Heart left ventricle (tissue), 16 donors: Measurements from ENCODE around the gene GCDH. TPM values are rescaled to one million over a fixed set of nuclear protein-coding genes. Genes with fewer than 3 reads are reported as not detected.

Experiments used
- ATAC-seq, 4 donors: fragments of 200-7000 bp; cut with Tn5 transposase; one replicate each; pipeline ENCODE4 v1.9.1; 2020 to 2022; ENCODE audit warnings: moderate library complexity in 4 of 4, mild to moderate bottlenecking in 3 of 4, moderate number of reproducible peaks in 1 of 4
- DNase-seq, 5 donors: peaks; one replicate each; pipeline ENCODE4 v3.0.0-alpha.2; 2020
- H3K27ac ChIP-seq, 12 donors: fragments of 200-600 bp; sonication (generic) in 4 of 12; one replicate each; pipeline versions ENCODE4 v1.5.0 to v1.8.0; 2016 to 2022; ENCODE audit warnings: mild to moderate bottlenecking in 2 of 12
- H3K27me3 ChIP-seq, 9 donors: fragments of 200-600 bp; sonication (generic) in 2 of 9; one replicate each; pipeline versions ENCODE4 v1.5.1 to v1.8.0; 2016 to 2022; ENCODE audit warnings: mild to moderate bottlenecking in 3 of 9
- H3K36me3 ChIP-seq, 9 donors: fragments of 200-600 bp; sonication (generic) in 2 of 9; one replicate each; pipeline versions ENCODE4 v1.5.0 to v1.8.0; 2018 to 2022; ENCODE audit warnings: mild to moderate bottlenecking in 2 of 9
- H3K4me1 ChIP-seq, 12 donors: fragments of 200-600 bp; sonication (generic) in 4 of 12; one replicate each; pipeline versions ENCODE4 v1.5.0 to v1.8.0; 2016 to 2022; ENCODE audit warnings: mild to moderate bottlenecking in 3 of 12
- H3K4me3 ChIP-seq, 12 donors: fragments of 200-600 bp; sonication (generic) in 4 of 12; one replicate each; pipeline versions ENCODE4 v1.5.0 to v1.8.0; 2017 to 2022; ENCODE audit warnings: mild to moderate bottlenecking in 9 of 12, moderate library complexity in 4 of 12
- H3K9me3 ChIP-seq, 12 donors: fragments of 200-600 bp; sonication (generic) in 4 of 12; one replicate each; pipeline versions ENCODE4 v1.5.0 to v1.8.0; 2016 to 2022; ENCODE audit warnings: mild to moderate bottlenecking in 1 of 12
- POLR2A ChIP-seq, 2 donors: fragments of 450-650 bp; IDR thresholded peaks; one replicate each; pipeline ENCODE4 v1.6.1; 2017; ENCODE audit warnings: antibody characterized with exemption in 2 of 2, mild to moderate bottlenecking in 2 of 2, moderate library complexity in 2 of 2
- WGBS, 4 donors: extraction: QIAGEN DNeasy Blood & Tissue Kit in 2 of 4; methylation state at CpG; one replicate each; pipeline versions ENCODE4 v1.1.5 to v1.1.7; 2013 to 2018; 5-methylcytosine and 5-hydroxymethylcytosine counted together
- intact Hi-C, 10 donors: fragments of 100-400 bp; cut with DNase I; formaldehyde crosslinking; loops; one replicate each; pipeline versions ENCODE4 v1.11.1 to v1.14.2; 2022
- polyA plus RNA-seq, 2 donors: library from polyadenylated mRNA; stranded (reverse); fragments of 200-250 nt; gene quantifications; one replicate each; pipeline ENCODE4 v1.2.3, GENCODE V29; 2013
- total RNA-seq, 9 donors: library from RNA; depleted of rRNA in 2 of 9; stranded (reverse); fragments of >200 nt in 2 of 9; fragmentation: NEBNext Ultra II Directional in 3 of 9; extraction: Animal tissue kit (Norgen Biotek cat#: 25700) in 3 of 9; gene quantifications; one replicate each; pipeline versions ENCODE4 v1.1.0 to v1.2.4, GENCODE V29; 2016 to 2023
- TF ChIP-seq, protein P1 (sequence below), 12 donors: fragments of 200-600 bp; sonication (generic) in 4 of 12; IDR thresholded peaks; one replicate each; pipeline versions ENCODE4 v1.5.0 to v1.8.0; 2018 to 2022; ENCODE audit warnings: antibody characterized with exemption in 12 of 12, mild to moderate bottlenecking in 5 of 12
- donor health status: ischemic (EF 13 %, LVEDD 7.1; RV severe dilation, severe dysfunction).
- donor health status: healthy with polysubstance abuse.
- donor health status: DM: no; HTN: yes; CAD: no.
- donor health status: DM: no; HTN: no; CAD: no.
- donor health status: ischemic (EF 25% LVEDD 6.9; RV normal size, moderate dysfunction).
- donor health status: ischemic (EF 25% LVEDD 5.7; RV mildly dilated, moderate dysfunction).
- donor health status: healthy.
- donor health status: DM: yes; HTN: yes; CAD: no.
- donor health status: ischemic (EF 35%, LVEDD 5.7; RV mildly dilated, moderate dysfunction).
- donor health status: nonischemic (EF 11% LVEDD 7.7; RV severe dilation, severe dysfunction).
- donor health status: DM: yes; HTN: yes; CAD: no.
- donor health status: PGD.
- donor health status: ischemic (EF 29% LVEDD 5.4; RV normal size, mild dysfunction).
- donor health status: nonischemic (EF 23%, LVEDD 6.1; RV moderate dilation, normal function).

Gene GCDH
- total and polyA plus RNA-seq, 11 donors: 28.7 to 107 (median 46.7) TPM

GRCh38 chr19:12918253-12918652, 27.3 kb downstream of the GCDH start:
- H3K4me1 ChIP-seq: peaks cover 0 to 18% (median 11%) of the 10 kb centered on the region in 12 donors
- H3K9me3 ChIP-seq: no peaks in the 10 kb centered on the region
- DNase-seq (no peak), ATAC-seq (peak in 1 of 4 donors; percentile 5)
- H3K36me3 ChIP-seq: peaks cover 0 to 13% (median 12%) of the 10 kb centered on the region in 9 donors
- TF ChIP-seq, protein P1, sequence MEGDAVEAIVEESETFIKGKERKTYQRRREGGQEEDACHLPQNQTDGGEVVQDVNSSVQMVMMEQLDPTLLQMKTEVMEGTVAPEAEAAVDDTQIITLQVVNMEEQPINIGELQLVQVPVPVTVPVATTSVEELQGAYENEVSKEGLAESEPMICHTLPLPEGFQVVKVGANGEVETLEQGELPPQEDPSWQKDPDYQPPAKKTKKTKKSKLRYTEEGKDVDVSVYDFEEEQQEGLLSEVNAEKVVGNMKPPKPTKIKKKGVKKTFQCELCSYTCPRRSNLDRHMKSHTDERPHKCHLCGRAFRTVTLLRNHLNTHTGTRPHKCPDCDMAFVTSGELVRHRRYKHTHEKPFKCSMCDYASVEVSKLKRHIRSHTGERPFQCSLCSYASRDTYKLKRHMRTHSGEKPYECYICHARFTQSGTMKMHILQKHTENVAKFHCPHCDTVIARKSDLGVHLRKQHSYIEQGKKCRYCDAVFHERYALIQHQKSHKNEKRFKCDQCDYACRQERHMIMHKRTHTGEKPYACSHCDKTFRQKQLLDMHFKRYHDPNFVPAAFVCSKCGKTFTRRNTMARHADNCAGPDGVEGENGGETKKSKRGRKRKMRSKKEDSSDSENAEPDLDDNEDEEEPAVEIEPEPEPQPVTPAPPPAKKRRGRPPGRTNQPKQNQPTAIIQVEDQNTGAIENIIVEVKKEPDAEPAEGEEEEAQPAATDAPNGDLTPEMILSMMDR (IDR thresholded peaks at IDR 0.05): no peak
- TF ChIP-seq POLR2A (IDR thresholded peaks at IDR 0.05): no peak
- no peaks in the 10 kb centered on the region for H3K27me3 ChIP-seq
- 92 to 96% (median 94%) methylated on average over 8 to 14 of the region's 14 CpGs for WGBS, 4 donors
- intact Hi-C loops: no loop called here
- no peak overlapping the region for H3K4me3 ChIP-seq
- no peak overlapping the region for H3K27ac ChIP-seq

GRCh38 chr19:12921047-12921446, 30.1 kb downstream of the GCDH start:
- H3K9me3 ChIP-seq: no peaks in the 10 kb centered on the region
- 67 to 73% (median 72%) methylated on average over 3 of the region's 3 CpGs for WGBS, 4 donors
- peaks cover 0 to 10% (median 4%) of the 10 kb centered on the region in 12 donors for H3K4me1 ChIP-seq
- TF ChIP-seq, protein P1 (IDR thresholded peaks at IDR 0.05): no peak
- TF ChIP-seq POLR2A (IDR thresholded peaks at IDR 0.05): no peak
- intact Hi-C loops: no loop called here
- H3K27me3 ChIP-seq: no peaks in the 10 kb centered on the region
- peaks cover 4 to 41% (median 40%) of the 10 kb centered on the region in 9 donors for H3K36me3 ChIP-seq
- no peak overlapping the region for H3K27ac ChIP-seq
- no peak overlapping the region for H3K4me3 ChIP-seq
- ATAC-seq (no peak), DNase-seq (no peak)

GRCh38 chr19:12922959-12923358, 32.0 kb downstream of the GCDH start:
- DNase-seq: no peak
- WGBS, 4 donors: 97 to 98% (median 97%) methylated on average over 4 of the region's 4 CpGs
- no peaks in the 10 kb centered on the region for H3K27me3 ChIP-seq
- H3K9me3 ChIP-seq: no peaks in the 10 kb centered on the region
- H3K27ac ChIP-seq: no peak overlapping the region
- intact Hi-C loops: no loop called here
- peaks cover 4 to 60% (median 59%) of the 10 kb centered on the region in 9 donors for H3K36me3 ChIP-seq
- TF ChIP-seq, protein P1 (IDR thresholded peaks at IDR 0.05): no peak
- no peak for TF ChIP-seq POLR2A (IDR thresholded peaks at IDR 0.05)
- no peak overlapping the region for H3K4me3 ChIP-seq
- no peak for ATAC-seq
- peaks cover 0 to 10% (median 4%) of the 10 kb centered on the region in 12 donors for H3K4me1 ChIP-seq

DNA sequence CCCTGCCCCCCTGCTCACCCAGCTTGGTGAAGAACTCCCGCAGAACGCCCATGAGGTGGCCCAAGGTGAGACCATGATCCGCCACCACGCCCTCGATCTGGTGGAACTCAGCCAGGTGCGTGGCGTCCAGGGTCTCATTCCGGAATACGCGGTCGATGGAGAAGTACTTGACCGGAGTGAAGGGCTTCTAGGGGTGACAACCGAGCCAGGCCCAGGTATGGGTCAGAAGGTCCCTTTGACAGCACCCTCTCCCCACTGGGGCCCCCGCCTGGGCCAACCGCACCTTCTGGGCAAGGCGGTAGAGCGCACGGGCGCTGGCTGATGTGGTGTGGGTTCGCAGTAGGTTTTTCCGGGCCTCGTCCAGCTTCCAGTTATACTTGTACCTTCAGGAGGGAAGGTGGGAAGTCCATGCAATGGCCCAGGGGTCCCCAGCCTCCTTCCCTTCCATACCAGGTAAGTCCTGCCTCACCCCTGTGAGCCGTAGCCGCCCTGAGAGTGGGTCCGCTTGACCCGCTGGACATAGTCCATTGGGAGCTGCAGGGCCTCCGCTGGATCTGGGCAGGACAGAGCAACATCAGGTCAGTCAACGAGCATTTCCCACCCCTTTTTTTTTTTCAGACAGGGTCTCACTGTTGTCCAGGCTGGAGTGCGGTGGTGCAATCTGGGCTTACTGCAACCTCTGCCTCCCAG, 33.8 kb downstream of the GCDH start:
- WGBS, 4 donors: 94 to 97% (median 96%) methylated on average over 28 to 29 of the region's 29 CpGs
- Histone ChIP-seq H3K4me1 (no peaks in the 10 kb centered on the region), H3K4me3 (no peak overlapping the region), H3K36me3 (peaks cover 4 to 78% (median 77%) of the 10 kb centered on the region in 9 donors), H3K27ac (no peak overlapping the region), H3K27me3 (no peaks in the 10 kb centered on the region), H3K9me3 (no peaks in the 10 kb centered on the region)
- ATAC-seq (peak in 1 of 4 donors; percentile 12), DNase-seq (no peak)
- intact Hi-C loops: no loop called here
- TF ChIP-seq, protein P1 (IDR thresholded peaks at IDR 0.05): no peak
- TF ChIP-seq POLR2A (IDR thresholded peaks at IDR 0.05): no peak
